ENCODE data around the gene SNX30. TPM values are rescaled to one million over a fixed set of nuclear protein-coding genes. Genes with fewer than 3 reads are reported as not detected.

The SNX30 gene
- total RNA-seq, 1 experiment from 2014 or later, result 6.4 TPM

- no peak for ATAC-seq
Measured at GRCh38 chr9:112762726-112763518, 12.4 kb downstream of the SNX30 start.

GRCh38 chr9:112764344-112764743 is 13.8 kb downstream of the SNX30 start:
- H2AFZ ChIP-seq (ENCODE audit: low read length), result no peak overlapping the region
- H3K9me2 ChIP-seq (replicated peaks; ENCODE audit: low read length), result no peaks in the 10 kb centered on the region
- no peak overlapping the region for H3K27ac ChIP-seq (ENCODE audit: low read length)
- H3K4me1 ChIP-seq (ENCODE audit: insufficient read depth, low read length), result no peaks in the 10 kb centered on the region
- POLR2A ChIA-PET (ENCODE audit: unreplicated experiment), result no interaction called here
- H3K4me3 ChIP-seq (ENCODE audit: low read length), result no peak overlapping the region
- BruUV-seq (replicated peaks), result no TSS peak
- H3K4me2 ChIP-seq (ENCODE audit: low read length), result no peak overlapping the region
- no peaks in the 10 kb centered on the region for H4K20me1 ChIP-seq (ENCODE audit: low read length)
- H3F3A ChIP-seq (ENCODE audit: low read length, unreplicated experiment), result no peaks in the 10 kb centered on the region
- DNase-seq (no peak), ATAC-seq (no peak)
- TF ChIP-seq EZH2 (IDR thresholded peaks at IDR 0.05; ENCODE audit: low read length, unreplicated experiment), result no peak
- no peak for TF ChIP-seq EZH2phosphoT487 (IDR thresholded peaks at IDR 0.05; ENCODE audit: borderline replicate concordance, low read length)
- no peak for TF ChIP-seq CTCF (conservative IDR thresholded peaks at IDR 0.05; ENCODE audit: low read depth, low read length)
- H3K36me3 ChIP-seq (ENCODE audit: low read depth, low read length), result no peaks in the 10 kb centered on the region
- H3K27me3 ChIP-seq (ENCODE audit: low read length), result no peaks in the 10 kb centered on the region
- CTCF ChIA-PET, result no interaction called here
- no peak overlapping the region for H3K9ac ChIP-seq (ENCODE audit: low read length)
- no peaks in the 10 kb centered on the region for H3K79me2 ChIP-seq (ENCODE audit: low read length)
- intact Hi-C loops (cut with micrococcal nuclease), result no loop called here
- H3K9me3 ChIP-seq (ENCODE audit: low read length), result no peaks in the 10 kb centered on the region

More at GRCh38 chr9:112762726-112763518, 12.4 kb downstream of the SNX30 start:
- H3K27me3 ChIP-seq (ENCODE audit: low read length), result no peaks in the 10 kb centered on the region
- peaks cover 2% of the 10 kb centered on the region for H3K4me1 ChIP-seq (ENCODE audit: insufficient read depth, low read length)
- H4K20me1 ChIP-seq (ENCODE audit: low read length), result no peaks in the 10 kb centered on the region
- no peak overlapping the region for H3K4me3 ChIP-seq (ENCODE audit: low read length)
- H3K9ac ChIP-seq (ENCODE audit: low read length), result no peak overlapping the region
- no peak for DNase-seq
- ChIA-PET CTCF (no interaction called here), POLR2A (ENCODE audit: unreplicated experiment) (no interaction called here)
- no peaks in the 10 kb centered on the region for H3K79me2 ChIP-seq (ENCODE audit: low read length)
- H3K36me3 ChIP-seq (ENCODE audit: low read depth, low read length), result no peaks in the 10 kb centered on the region
- BruUV-seq (replicated peaks), result no TSS peak
- H2AFZ ChIP-seq (ENCODE audit: low read length), result no peak overlapping the region
- H3K9me2 ChIP-seq (replicated peaks; ENCODE audit: low read length), result no peaks in the 10 kb centered on the region
- no peak overlapping the region for H3K27ac ChIP-seq (ENCODE audit: low read length)
- H3F3A ChIP-seq (ENCODE audit: low read length, unreplicated experiment), result no peaks in the 10 kb centered on the region
- TF ChIP-seq EZH2 (IDR thresholded peaks at IDR 0.05; ENCODE audit: low read length, unreplicated experiment) (no peak), CTCF (conservative IDR thresholded peaks at IDR 0.05; ENCODE audit: low read depth, low read length) (no peak), EZH2phosphoT487 (IDR thresholded peaks at IDR 0.05; ENCODE audit: borderline replicate concordance, low read length) (no peak)
- H3K9me3 ChIP-seq (ENCODE audit: low read length), result no peaks in the 10 kb centered on the region
- H3K4me2 ChIP-seq (ENCODE audit: low read length), result no peak overlapping the region
- intact Hi-C loops (cut with micrococcal nuclease), result no loop called here

- Histone ChIP-seq H3K36me3 (ENCODE audit: low read depth, low read length) (no peaks in the 10 kb centered on the region), H3K27me3 (ENCODE audit: low read length) (no peaks in the 10 kb centered on the region), H3K9me2 (replicated peaks; ENCODE audit: low read length) (no peaks in the 10 kb centered on the region), H3K79me2 (ENCODE audit: low read length) (no peaks in the 10 kb centered on the region), H3K4me2 (ENCODE audit: low read length) (no peak overlapping the region), H3K9me3 (ENCODE audit: low read length) (no peaks in the 10 kb centered on the region), H4K20me1 (ENCODE audit: low read length) (no peaks in the 10 kb centered on the region), H3K27ac (ENCODE audit: low read length) (no peak overlapping the region), H3F3A (ENCODE audit: low read length, unreplicated experiment) (no peaks in the 10 kb centered on the region), H2AFZ (ENCODE audit: low read length) (no peak overlapping the region), H3K9ac (ENCODE audit: low read length) (no peak overlapping the region), H3K4me3 (ENCODE audit: low read length) (no peak overlapping the region), H3K4me1 (ENCODE audit: insufficient read depth, low read length) (no peaks in the 10 kb centered on the region)
- no peak for TF ChIP-seq EZH2phosphoT487 (IDR thresholded peaks at IDR 0.05; ENCODE audit: borderline replicate concordance, low read length)
- no peak for TF ChIP-seq EZH2 (IDR thresholded peaks at IDR 0.05; ENCODE audit: low read length, unreplicated experiment)
- TF ChIP-seq CTCF (conservative IDR thresholded peaks at IDR 0.05; ENCODE audit: low read depth, low read length), result no peak
- POLR2A ChIA-PET (ENCODE audit: unreplicated experiment), result no interaction called here
- intact Hi-C loops (cut with micrococcal nuclease), result no loop called here
- CTCF ChIA-PET, result no interaction called here
- ATAC-seq (no peak), DNase-seq (no peak)
- BruUV-seq (replicated peaks), result no TSS peak
Measured at GRCh38 chr9:112764837-112765236, 14.3 kb downstream of the SNX30 start.
